BE2C (cell line): ENCODE data around the gene ZBTB42.
A peak's percentile ranks its signal among the peaks of the same experiment; 100 is the strongest.

Source experiments
- DNase-seq: peaks from one replicate; pipeline ENCODE4 v3.0.0-alpha.2; 2020
- H3K27me3 ChIP-seq: fragments of 250-450 bp; sonication (Bioruptor Pico); 2 replicates; pipeline ENCODE4 v1.5.1; 2020; ENCODE audit warnings: mild to moderate bottlenecking
- H3K36me3 ChIP-seq: fragments of 250-450 bp; sonication (Bioruptor Pico); 2 replicates; pipeline ENCODE4 v1.5.1; 2020; ENCODE audit warnings: mild to moderate bottlenecking
- H3K4me1 ChIP-seq: fragments of 250-450 bp; sonication (Bioruptor Pico); 2 replicates; pipeline ENCODE4 v1.5.1; 2020
- H3K4me3 ChIP-seq: 2 replicates; pipeline ENCODE4 v1.5.1; 2011; ENCODE audit warnings: low read depth, low read length
- H3K9me3 ChIP-seq: fragments of 250-450 bp; sonication (Bioruptor Pico); 2 replicates; pipeline ENCODE4 v1.5.1; 2020
- CTCF ChIP-seq: IDR thresholded peaks from 2 replicates; pipeline ENCODE4 v1.5.1; 2012; ENCODE audit warnings: mild to moderate bottlenecking, low read depth, low read length

The ZBTB42 gene

GRCh38 chr14:104771918-104772706 lies 28.8 kb upstream of the ZBTB42 start:
- no peak for DNase-seq
- Histone ChIP-seq H3K36me3 (peaks cover 44% of the 10 kb centered on the region), H3K27me3 (no peaks in the 10 kb centered on the region), H3K4me3 (no peak overlapping the region), H3K4me1 (peaks cover 12% of the 10 kb centered on the region), H3K9me3 (no peaks in the 10 kb centered on the region)
- no peak for TF ChIP-seq CTCF

- Histone ChIP-seq H3K9me3 (no peaks in the 10 kb centered on the region), H3K27me3 (no peaks in the 10 kb centered on the region), H3K36me3 (peaks cover 47% of the 10 kb centered on the region), H3K4me3 (no peak overlapping the region), H3K4me1 (peaks cover 12% of the 10 kb centered on the region)
- DNase-seq: no peak
- TF ChIP-seq CTCF: no peak
Observed at GRCh38 chr14:104772707-104773504, 28.0 kb upstream of the ZBTB42 start.

- Histone ChIP-seq H3K9me3 (no peaks in the 10 kb centered on the region), H3K36me3 (peaks cover 47% of the 10 kb centered on the region), H3K4me3 (no peak overlapping the region), H3K4me1 (peaks cover 11% of the 10 kb centered on the region), H3K27me3 (no peaks in the 10 kb centered on the region)
- peak; percentile 9; the same call in 1 of the 2 replicates for TF ChIP-seq CTCF
- DNase-seq: no peak
Observed at GRCh38 chr14:104773505-104774452, 27.1 kb upstream of the ZBTB42 start.

GRCh38 chr14:104774453-104775072 lies 26.3 kb upstream of the ZBTB42 start:
- H3K36me3 ChIP-seq: peaks cover 47% of the 10 kb centered on the region
- H3K9me3 ChIP-seq: no peaks in the 10 kb centered on the region
- H3K4me3 ChIP-seq: no peak overlapping the region
- H3K27me3 ChIP-seq: no peaks in the 10 kb centered on the region
- TF ChIP-seq CTCF: no peak
- no peak for DNase-seq
- H3K4me1 ChIP-seq: peaks cover 4% of the 10 kb centered on the region

GRCh38 chr14:104775073-104775489 lies 25.8 kb upstream of the ZBTB42 start:
- no peak for TF ChIP-seq CTCF
- no peaks in the 10 kb centered on the region; the same call in 1 of the 2 replicates for H3K4me1 ChIP-seq
- no peaks in the 10 kb centered on the region for H3K27me3 ChIP-seq
- DNase-seq: no peak
- H3K36me3 ChIP-seq: peaks cover 47% of the 10 kb centered on the region
- no peak overlapping the region for H3K4me3 ChIP-seq
- no peaks in the 10 kb centered on the region for H3K9me3 ChIP-seq
